HEK293T (cell line): ENCODE measurements around the gene APOO.

Source experiments
- CTCF ChIA-PET: fragments of 350-600 bp; formaldehyde crosslinking; extraction: SDS; loops from one replicate; lab custom pipeline; 2021; ENCODE audit warnings: antibody characterized with exemption, inconsistent platforms; lab: Yijun Ruan, JAX
- POLR2A ChIA-PET: fragments of 350-600 bp; formaldehyde crosslinking; extraction: SDS; loops from one replicate; lab custom pipeline; 2020; ENCODE audit warnings: antibody characterized with exemption, inconsistent platforms; lab: Yijun Ruan, JAX
- DNase-seq: peaks from one replicate; pipeline ENCODE4 v3.0.0; 2012; ENCODE audit warnings: mixed read lengths; ENCODE audit errors: extremely low spot score
- ARNT ChIP-seq: fragments of 450-650 bp; IDR thresholded peaks from 2 replicates; pipeline ENCODE4 v1.6.1; 2017; ENCODE audit warnings: mild to moderate bottlenecking
- BHLHE40 ChIP-seq: fragments of 450-650 bp; IDR thresholded peaks from 2 replicates; pipeline ENCODE4 v1.6.1; 2016; ENCODE audit warnings: mild to moderate bottlenecking, moderate library complexity, borderline replicate concordance
- CTBP1 ChIP-seq: fragments of 450-650 bp; IDR thresholded peaks from 2 replicates; pipeline ENCODE4 v1.6.1; 2016; ENCODE audit warnings: borderline replicate concordance
- ELF4 ChIP-seq: fragments of 450-650 bp; IDR thresholded peaks from 2 replicates; pipeline ENCODE4 v1.6.1; 2017; ENCODE audit warnings: antibody characterized with exemption
- FOXA1 ChIP-seq: fragments of 450-650 bp; IDR thresholded peaks from 2 replicates; pipeline ENCODE4 v1.6.1; 2016; ENCODE audit warnings: mild to moderate bottlenecking
- FOXK2 ChIP-seq: fragments of 450-650 bp; IDR thresholded peaks from 2 replicates; pipeline ENCODE4 v1.6.1; 2016; ENCODE audit warnings: mild to moderate bottlenecking
- FOXM1 ChIP-seq: fragments of 450-650 bp; IDR thresholded peaks from 2 replicates; pipeline ENCODE4 v1.6.1; 2017; ENCODE audit warnings: mild to moderate bottlenecking, borderline replicate concordance
- HDGF ChIP-seq: fragments of 450-650 bp; IDR thresholded peaks from 2 replicates; pipeline ENCODE4 v1.6.1; 2017; ENCODE audit warnings: antibody characterized with exemption, borderline replicate concordance
- L3MBTL2 ChIP-seq: fragments of 450-650 bp; conservative IDR thresholded peaks from 2 replicates; pipeline ENCODE4 v1.6.1; 2016; ENCODE audit warnings: mild to moderate bottlenecking
- LEF1 ChIP-seq: fragments of 450-650 bp; IDR thresholded peaks from 2 replicates; pipeline ENCODE4 v1.6.1; 2017; ENCODE audit warnings: mild to moderate bottlenecking, borderline replicate concordance
- NFRKB ChIP-seq: fragments of 450-650 bp; IDR thresholded peaks from 2 replicates; pipeline ENCODE4 v1.6.1; 2016; ENCODE audit warnings: mild to moderate bottlenecking, moderate library complexity
- PKNOX1 ChIP-seq: fragments of 450-650 bp; IDR thresholded peaks from 2 replicates; pipeline ENCODE4 v1.6.1; 2016
- SP1 ChIP-seq: fragments of 450-650 bp; IDR thresholded peaks from 2 replicates; pipeline ENCODE4 v1.6.1; 2017
- SUZ12 ChIP-seq: fragments of 450-650 bp; IDR thresholded peaks from 2 replicates; pipeline ENCODE4 v1.6.1; 2016; ENCODE audit warnings: mild to moderate bottlenecking
- TARDBP ChIP-seq: fragments of 450-650 bp; IDR thresholded peaks from 2 replicates; pipeline ENCODE4 v1.6.1; 2016
- ZNF384 ChIP-seq: fragments of 450-650 bp; IDR thresholded peaks from 2 replicates; pipeline ENCODE4 v1.6.1; 2016

The APOO gene

GRCh38 chrX:23788521-23788920 lies 119.2 kb downstream of the APOO start:
- ChIA-PET POLR2A (no interaction called here), CTCF (no interaction called here)
- no peak for TF ChIP-seq CTBP1
- no peak for TF ChIP-seq HDGF
- TF ChIP-seq SUZ12, result no peak
- TF ChIP-seq ARNT, result no peak
- no peak for TF ChIP-seq SP1
- TF ChIP-seq BHLHE40, result no peak
- no peak for TF ChIP-seq ZNF384
- no peak for TF ChIP-seq FOXM1
- no peak for TF ChIP-seq FOXK2
- no peak for TF ChIP-seq ELF4
- TF ChIP-seq FOXA1, result no peak
- TF ChIP-seq L3MBTL2, result no peak
- TF ChIP-seq NFRKB, result no peak
- no peak for TF ChIP-seq PKNOX1
- no peak for TF ChIP-seq TARDBP
- TF ChIP-seq LEF1, result no peak
- DNase-seq, result no peak

- ChIA-PET CTCF (no interaction called here), POLR2A (interaction anchor here (1.1 kb wide), 1 partner anchor 21 kb away, joined by 3 read pairs; no protein-coding TSS in a partner anchor)
- no peak for TF ChIP-seq L3MBTL2
- no peak for TF ChIP-seq FOXK2
- no peak for TF ChIP-seq NFRKB
- TF ChIP-seq HDGF, result no peak
- no peak for TF ChIP-seq TARDBP
- no peak for DNase-seq
Measured at GRCh38 chrX:23787745-23788118, 120.0 kb downstream of the APOO start.

GRCh38 chrX:23786268-23786815 lies 121.4 kb downstream of the APOO start:
- no peak for DNase-seq
- TF ChIP-seq SUZ12 (no peak), BHLHE40 (no peak), HDGF (no peak), SP1 (no peak), ARNT (no peak), PKNOX1 (no peak), FOXK2 (no peak), FOXM1 (no peak), L3MBTL2 (no peak), ZNF384 (no peak), NFRKB (no peak), TARDBP (no peak), ELF4 (no peak), LEF1 (no peak), FOXA1 (no peak)
- ChIA-PET POLR2A (no interaction called here), CTCF (interaction anchor here (0.6 kb wide), 1 partner anchor 116 kb away, joined by 5 read pairs; no protein-coding TSS in a partner anchor)

GRCh38 chrX:23785580-23785979 lies 122.2 kb downstream of the APOO start:
- TF ChIP-seq L3MBTL2 (no peak), HDGF (no peak)
- DNase-seq, result no peak
- POLR2A ChIA-PET, result interaction anchor here (3.8 kb wide), 1 partner anchor 117 kb away, joined by 54 read pairs; no protein-coding TSS in a partner anchor
- CTCF ChIA-PET, result no interaction called here

- ChIA-PET POLR2A (interaction anchor here (0.6 to 3.8 kb wide), 4 partner anchors 9 to 117 kb away, joined by 4 to 54 read pairs (median 16); no protein-coding TSS in a partner anchor), CTCF (interaction anchor here (0.6 to 2.3 kb wide), 2 partner anchors 117 to 968 kb away, joined by 8 to 26 read pairs; no protein-coding TSS in a partner anchor)
- no peak for DNase-seq
- peak; percentile 86 for TF ChIP-seq ZNF384
- no peak for TF ChIP-seq LEF1
- no peak for TF ChIP-seq PKNOX1
Measured at GRCh38 chrX:23784470-23785331, 123.0 kb downstream of the APOO start.

- CTCF ChIA-PET, result interaction anchor here (0.6 to 2.3 kb wide), 5 partner anchors 43 to 969 kb away, joined by 3 to 26 read pairs (median 4); no protein-coding TSS in a partner anchor
- DNase-seq, result no peak
- POLR2A ChIA-PET, result interaction anchor here (0.6 to 3.8 kb wide), 17 partner anchors 9 to 242 kb away, joined by 3 to 54 read pairs (median 4); partner anchors contain the start of gene ACOT9
- no peak for TF ChIP-seq BHLHE40
- no peak for TF ChIP-seq LEF1
- no peak for TF ChIP-seq CTBP1
- no peak for TF ChIP-seq ELF4
- no peak for TF ChIP-seq FOXK2
- TF ChIP-seq FOXM1, result no peak
- TF ChIP-seq SUZ12, result no peak
- TF ChIP-seq HDGF, result no peak
- no peak for TF ChIP-seq L3MBTL2
- TF ChIP-seq PKNOX1, result no peak
- no peak for TF ChIP-seq SP1
- no peak for TF ChIP-seq ARNT
- TF ChIP-seq TARDBP, result no peak
- TF ChIP-seq NFRKB, result no peak
- TF ChIP-seq FOXA1, result no peak
- TF ChIP-seq ZNF384, result no peak
Measured at GRCh38 chrX:23783589-23784469, 123.9 kb downstream of the APOO start.
